Erythroblast (primary cell): Measurements from ENCODE around the gene AP2A2.

Experiments used
- DNase-seq, 2 experiments: peaks; one replicate each; lab custom pipeline; 2025; lab: John Stamatoyannopoulos, UW
- GATA1 ChIP-seq: IDR thresholded peaks from 2 replicates; pipeline ENCODE4 v1.6.1; 2011; ENCODE audit warnings: low read depth, mild to moderate bottlenecking, control low read depth, low read length, moderate library complexity
- POLR2A ChIP-seq: IDR thresholded peaks from 2 replicates; pipeline ENCODE4 v1.6.1; 2011; ENCODE audit warnings: mild to moderate bottlenecking, low read length

AP2A2 gene

GRCh38 chr11:907668-908067 lies 18.0 kb upstream of the AP2A2 start:
- no peak for DNase-seq
- TF ChIP-seq POLR2A = no peak
- no peak for TF ChIP-seq GATA1

DNA sequence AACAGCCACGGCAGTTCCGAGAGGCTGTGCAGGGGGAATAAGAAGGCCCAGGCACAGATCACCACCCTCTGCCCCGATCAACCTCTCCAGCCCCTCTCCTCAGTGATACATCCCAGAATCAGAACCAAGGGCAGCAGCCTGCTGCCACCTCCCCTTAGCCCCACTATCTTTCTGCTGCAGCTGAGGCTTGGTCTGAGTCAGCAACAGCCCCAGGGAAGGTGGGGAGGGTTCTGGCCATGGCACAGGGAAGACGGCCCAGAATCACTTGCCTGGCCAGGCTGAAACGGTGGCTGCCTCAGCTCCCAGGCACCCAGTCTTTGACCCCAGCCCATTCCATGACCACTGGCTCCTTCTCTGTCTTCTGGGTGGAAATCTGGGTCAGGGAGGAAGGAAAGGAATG lies 17.4 kb upstream of the AP2A2 start:
- TF ChIP-seq POLR2A (peak; percentile 83), GATA1 (no peak)
- peak; percentile 95 for DNase-seq

DNA sequence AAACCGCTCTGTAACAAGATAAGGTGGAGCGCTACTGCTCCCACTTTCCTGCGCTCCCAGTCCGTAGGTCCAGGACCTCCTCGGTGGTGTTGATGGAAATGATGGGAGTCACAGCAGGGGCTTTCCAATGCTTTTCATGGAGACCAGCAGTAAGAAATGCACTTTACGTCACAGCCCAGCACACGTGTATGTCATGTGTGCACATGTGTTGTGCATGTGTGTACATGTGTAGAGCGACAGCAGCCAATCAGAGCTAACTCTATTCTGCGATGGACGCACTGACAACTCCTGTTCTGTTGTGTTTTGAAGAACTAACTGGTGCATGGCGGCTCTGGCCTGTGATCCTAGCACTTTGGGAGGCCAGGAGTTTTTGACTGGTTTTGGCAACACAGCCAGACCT lies 16.3 kb upstream of the AP2A2 start:
- no peak for TF ChIP-seq GATA1
- no peak for TF ChIP-seq POLR2A
- DNase-seq = no peak

DNA sequence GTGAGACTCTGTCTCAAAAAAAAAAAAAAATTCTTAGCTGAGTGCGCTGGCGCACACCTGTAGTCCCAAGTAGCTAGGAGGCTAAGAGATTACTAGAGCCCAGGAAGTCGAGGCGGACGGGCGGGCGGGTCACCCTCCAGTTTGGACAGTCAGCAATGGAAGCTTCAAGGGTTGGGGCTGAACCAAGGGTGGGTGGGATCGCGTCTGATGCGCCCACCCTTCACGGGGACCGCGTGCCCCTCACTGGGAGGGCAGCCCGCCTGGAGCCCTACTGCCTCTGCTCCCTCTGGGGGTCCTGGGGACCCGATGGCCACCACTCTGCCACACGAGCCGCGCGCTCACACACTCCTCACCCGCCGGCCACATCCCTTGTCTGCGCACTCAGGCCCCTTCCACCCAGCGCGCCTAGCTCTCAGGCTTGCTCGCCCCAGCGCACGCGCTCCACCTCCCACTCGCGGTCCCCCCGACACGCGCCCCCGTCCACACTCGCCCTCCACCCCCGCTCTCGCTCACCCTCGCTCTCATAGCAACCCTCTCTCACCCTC lies 15.6 kb upstream of the AP2A2 start:
- peak; percentile 59 to 63 for DNase-seq
- TF ChIP-seq GATA1 = no peak
- TF ChIP-seq POLR2A = no peak

- no peak for TF ChIP-seq GATA1
- peak; percentile 55 for TF ChIP-seq POLR2A
- DNase-seq = peak; percentile 87 to 91
These were observed 15.1 kb upstream of the AP2A2 start, which contains the start of gene CHID1 for GRCh38 chr11:910589-911030. Gene CHID1 (minus strand): TSS chr11:910810. CDS start chr11:904816, 5,994 bp downstream.

DNA sequence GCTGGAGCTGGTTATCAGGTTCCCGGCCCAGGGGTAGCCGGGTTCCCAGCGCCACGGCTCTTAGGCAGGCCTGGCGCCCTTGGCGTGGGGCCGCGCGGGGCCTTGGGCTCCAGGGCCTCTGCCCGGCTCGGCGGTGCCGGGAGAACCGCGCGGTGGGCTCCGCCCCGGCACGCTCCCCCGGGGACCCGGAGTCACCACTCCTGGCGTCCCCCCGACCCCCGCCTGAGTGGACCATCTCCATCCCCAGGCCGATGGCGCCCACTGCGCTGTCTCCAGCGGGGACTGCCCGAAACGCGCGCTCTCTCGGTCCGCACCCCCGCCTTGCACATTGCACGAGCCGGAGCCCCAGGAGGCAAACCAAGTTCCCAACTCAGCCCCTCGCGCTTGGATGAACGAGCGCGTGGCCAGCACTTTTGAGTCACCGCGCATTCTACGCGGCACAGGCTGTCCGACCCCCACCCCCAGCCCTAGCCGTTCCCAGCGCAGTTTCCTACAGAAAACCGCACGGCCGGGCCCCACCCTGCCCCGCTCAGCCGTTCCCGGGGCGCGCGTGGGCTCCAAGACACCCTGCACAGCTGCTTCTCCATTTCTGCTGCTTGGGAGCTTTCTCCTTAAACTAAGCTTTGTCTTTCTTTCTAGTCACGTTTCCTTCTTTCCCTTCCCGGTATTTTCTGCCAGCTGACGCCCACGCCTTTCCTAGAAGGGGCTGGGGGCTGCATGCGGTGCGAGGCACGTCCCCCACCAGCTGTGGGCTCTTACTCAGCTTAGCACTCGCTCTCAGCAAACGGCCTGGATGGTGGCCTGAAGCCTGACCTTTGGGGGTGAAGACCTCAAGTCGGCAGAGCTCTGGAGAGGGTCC lies 14.4 kb upstream of the AP2A2 start:
- DNase-seq = peak; percentile 70 to 78
- no peak for TF ChIP-seq POLR2A

DNA sequence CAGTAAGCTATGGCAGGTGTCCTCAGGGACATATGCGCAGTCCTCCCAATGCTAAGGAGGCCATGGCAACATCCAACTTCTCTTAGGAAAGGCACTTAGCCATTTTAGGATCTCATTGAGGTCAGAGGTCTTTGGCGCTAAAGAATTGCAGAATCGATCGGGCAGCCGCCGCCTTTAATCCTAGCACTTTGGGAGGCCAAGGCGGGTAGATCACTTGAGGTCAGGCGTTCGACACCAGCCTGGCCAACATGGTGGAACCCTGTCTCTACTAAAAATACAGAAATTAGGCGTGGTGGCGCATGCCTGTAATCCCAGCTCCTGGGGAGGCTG lies 13.8 kb upstream of the AP2A2 start:
- TF ChIP-seq POLR2A (no peak), GATA1 (no peak)
- no peak for DNase-seq

DNA sequence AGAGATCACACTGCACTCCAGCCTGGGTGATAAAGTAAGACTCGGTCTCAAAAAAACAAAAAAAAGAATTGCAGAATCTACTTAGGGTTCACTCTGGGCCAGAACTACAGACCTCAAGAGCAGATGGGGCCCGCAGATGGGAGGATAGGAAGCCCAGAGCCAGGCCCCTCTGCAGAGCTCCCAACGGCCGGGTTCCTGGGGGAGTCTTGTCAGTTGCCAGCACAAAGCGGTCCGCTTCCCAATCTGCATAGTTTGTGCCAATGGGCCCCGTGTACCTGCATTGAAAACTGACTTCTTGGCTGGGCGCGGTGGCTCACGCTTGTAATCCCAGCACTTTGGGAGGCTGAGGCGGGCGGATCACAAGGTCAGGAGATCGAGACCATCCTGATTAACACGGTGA lies 13.4 kb upstream of the AP2A2 start:
- TF ChIP-seq GATA1 (no peak), POLR2A (no peak)
- peak in 1 of 2 experiments; percentile 39 for DNase-seq

- TF ChIP-seq POLR2A = no peak
- no peak for TF ChIP-seq GATA1
- DNase-seq = no peak
These were observed 12.6 kb upstream of the AP2A2 start for GRCh38 chr11:913043-913442.

- TF ChIP-seq POLR2A = no peak
- TF ChIP-seq GATA1 = no peak
- DNase-seq = no peak
These were observed 11.5 kb upstream of the AP2A2 start for GRCh38 chr11:914204-914603.

- DNase-seq = peak; percentile 82 to 90
- TF ChIP-seq POLR2A (peak; percentile 47), GATA1 (no peak)
These were observed 10.7 kb upstream of the AP2A2 start for GRCh38 chr11:914747-915501.

DNA sequence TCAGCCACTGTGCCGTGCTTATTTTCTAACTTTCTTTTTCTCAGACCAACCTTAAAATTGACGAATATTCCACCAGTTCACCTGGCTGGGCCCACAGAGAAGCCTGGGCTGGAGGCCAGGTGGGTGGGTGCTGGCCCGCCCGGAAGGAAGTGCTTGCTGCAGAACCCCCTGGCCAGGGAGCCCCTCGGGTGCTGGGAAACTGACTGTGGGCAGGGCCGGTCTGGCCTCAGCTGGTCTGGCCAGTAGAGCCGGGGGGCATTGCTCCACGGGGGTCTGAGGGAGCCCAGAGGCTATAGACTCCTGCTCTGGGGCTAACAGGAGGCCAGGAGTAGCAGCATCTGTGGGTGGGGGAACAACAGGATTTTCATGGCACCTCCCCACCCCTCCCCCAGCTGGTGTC lies 8.2 kb upstream of the AP2A2 start:
- no peak for TF ChIP-seq POLR2A
- TF ChIP-seq GATA1 = no peak
- DNase-seq = no peak

- DNase-seq = peak; percentile 46 to 65
- TF ChIP-seq POLR2A (no peak), GATA1 (no peak)
These were observed 3.6 kb upstream of the AP2A2 start for GRCh38 chr11:921921-922678.
